Stimulated activated CD8-positive, alpha-beta memory T cell treated with anti-CD3 and anti-CD28 coated beads, Interleukin-12 subunit alpha, Interleukin-12 subunit beta, amount 100 ng/mL, for 24 hours (primary cell): ENCODE data around the gene LAMP2.

Experiments
- DNase-seq: peaks from one replicate; pipeline ENCODE4 v3.0.0-alpha.2; 2020; ENCODE audit errors: extremely low read depth

Gene LAMP2

DNA sequence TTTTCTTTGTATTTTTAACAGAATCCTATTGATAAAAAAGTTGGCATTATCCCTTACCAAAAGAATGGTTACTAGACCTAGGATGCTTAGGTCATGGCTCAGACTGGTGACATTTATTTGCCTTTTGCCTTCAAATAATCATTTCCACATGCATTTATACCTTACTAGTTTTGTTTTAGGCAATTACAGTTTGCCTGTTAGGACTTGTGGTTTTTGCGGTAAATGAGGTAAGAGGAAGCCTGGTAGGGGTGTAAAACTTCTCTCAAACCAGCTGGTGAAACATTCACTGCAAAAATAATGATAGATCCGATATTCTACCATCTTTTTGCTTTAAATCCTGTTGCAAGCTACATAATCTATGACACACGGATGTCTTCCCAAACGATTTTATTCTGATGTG is 12.1 kb downstream of the LAMP2 start:
- no peak for DNase-seq

- DNase-seq = no peak
Observed at GRCh38 chrX:120453985-120454384, 15.1 kb downstream of the LAMP2 start.

DNA sequence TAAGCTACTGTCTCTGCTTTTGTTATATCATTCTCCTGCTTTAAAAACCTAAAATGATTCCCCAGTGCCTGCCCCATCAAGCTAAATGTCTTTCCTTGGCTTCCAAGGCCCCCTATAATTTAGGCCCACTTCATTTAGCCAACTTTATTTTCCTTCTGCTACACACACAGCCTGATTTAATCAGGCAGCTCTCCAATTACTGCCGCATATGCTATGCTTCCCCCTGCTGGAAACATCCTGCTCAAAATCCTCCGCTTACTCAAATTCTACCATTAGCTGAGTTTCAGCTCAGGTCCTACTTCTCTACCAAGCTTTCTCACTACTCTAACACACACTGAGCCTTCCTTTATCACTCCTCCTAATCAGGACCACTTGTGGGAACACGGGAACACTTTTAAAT is 17.0 kb downstream of the LAMP2 start:
- DNase-seq = no peak

- no peak for DNase-seq
Observed at GRCh38 chrX:120450163-120450562, 18.9 kb downstream of the LAMP2 start.

- DNase-seq = no peak
Observed at GRCh38 chrX:120446498-120446897, 22.6 kb downstream of the LAMP2 start.

GRCh38 chrX:120439921-120440320 is 29.2 kb downstream of the LAMP2 start:
- no peak for DNase-seq

DNA sequence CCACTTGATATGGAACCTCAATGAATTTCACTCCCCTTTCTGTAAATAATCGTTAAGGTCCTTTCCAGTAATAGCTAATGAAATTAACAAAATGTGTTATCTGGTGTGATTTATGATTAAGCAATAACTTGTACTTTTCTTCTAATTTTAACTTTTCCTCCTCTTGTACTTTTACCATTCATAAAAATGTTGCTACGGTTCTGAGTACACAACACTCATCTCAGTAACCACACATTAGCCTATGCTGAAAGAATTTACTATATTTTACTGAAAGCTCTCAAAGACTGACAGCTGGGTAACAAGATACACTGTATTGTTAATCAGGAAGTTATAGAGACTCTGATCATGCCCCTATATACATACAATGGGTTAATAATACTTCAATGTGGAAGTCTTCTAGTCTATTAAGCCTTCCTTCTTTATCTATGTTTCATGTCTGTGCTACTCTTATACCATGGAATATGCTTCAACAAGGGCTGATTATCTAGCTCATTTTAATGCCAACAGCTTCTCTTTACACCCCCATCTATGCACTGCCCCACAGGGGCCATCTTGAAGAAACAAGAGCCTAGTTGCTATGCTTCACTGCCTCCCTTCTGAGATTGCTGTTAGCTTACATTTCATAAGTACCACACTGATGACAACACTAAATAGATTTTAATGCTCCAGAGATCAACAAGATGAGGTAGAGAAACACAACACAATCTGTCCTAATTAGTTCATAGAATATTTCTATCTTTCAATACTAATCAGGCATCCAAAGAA is 39.1 kb downstream of the LAMP2 start:
- DNase-seq = no peak

- no peak for DNase-seq
Observed at GRCh38 chrX:120428309-120428708, 40.8 kb downstream of the LAMP2 start.

- DNase-seq = no peak
Observed at GRCh38 chrX:120426599-120426998, 42.5 kb downstream of the LAMP2 start.

DNA sequence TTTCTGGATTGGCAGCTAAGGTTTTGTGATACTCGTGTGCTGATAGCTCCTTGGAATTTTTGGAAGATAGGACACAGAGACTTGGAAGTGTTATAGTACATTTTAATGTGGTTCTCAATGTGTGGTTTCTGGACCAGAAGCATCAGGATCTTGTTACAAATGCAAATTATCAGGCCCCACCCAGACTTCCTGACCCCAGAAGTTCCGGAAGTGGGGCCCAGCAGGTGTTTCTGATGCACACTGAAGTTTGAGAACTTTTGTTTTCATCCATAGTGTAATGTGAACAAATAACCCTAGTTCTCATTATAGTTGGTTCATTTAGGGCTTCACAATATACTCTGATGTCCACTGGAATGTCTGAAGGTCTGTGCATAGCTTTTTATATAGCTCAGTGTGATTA is 49.6 kb downstream of the LAMP2 start:
- no peak for DNase-seq

DNA sequence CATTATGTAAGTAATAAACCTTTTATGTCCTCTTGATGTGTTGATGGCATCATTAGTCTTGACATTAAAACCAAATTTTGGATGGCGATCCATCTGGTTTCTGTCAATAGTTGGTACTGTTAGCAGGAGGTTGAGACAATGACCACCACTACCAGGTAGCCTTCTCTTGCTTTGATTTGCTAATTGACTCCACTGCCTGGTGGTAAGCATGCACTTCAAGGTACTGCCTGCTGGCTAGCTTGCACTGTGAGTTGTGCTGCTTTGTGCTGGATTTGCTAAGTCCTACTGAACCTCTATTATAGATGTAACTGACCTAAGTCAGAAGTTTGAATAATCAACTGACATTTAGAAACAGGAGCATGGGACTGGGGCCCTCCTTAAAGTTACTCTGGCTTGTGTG is 60.9 kb downstream of the LAMP2 start:
- DNase-seq = no peak

DNA sequence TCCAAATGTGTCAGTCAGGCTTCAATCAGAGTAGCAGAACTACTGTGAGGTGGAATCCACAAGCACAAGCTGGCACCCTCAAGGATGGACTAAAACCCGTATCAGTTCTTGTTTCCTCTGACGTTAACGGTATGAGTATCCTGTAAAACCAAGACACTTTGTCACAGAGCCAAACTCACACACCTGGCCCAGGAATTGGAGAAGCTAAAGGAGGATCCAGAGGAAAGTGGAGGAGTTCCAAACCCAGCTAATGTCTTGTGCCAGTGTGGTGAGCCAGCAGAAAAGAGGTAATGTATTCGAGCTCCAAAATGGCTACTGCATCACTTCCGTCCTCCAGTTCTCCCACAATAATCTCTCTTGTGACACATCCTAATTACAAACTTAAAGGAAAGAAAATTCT is 62.5 kb downstream of the LAMP2 start:
- DNase-seq = no peak

DNA sequence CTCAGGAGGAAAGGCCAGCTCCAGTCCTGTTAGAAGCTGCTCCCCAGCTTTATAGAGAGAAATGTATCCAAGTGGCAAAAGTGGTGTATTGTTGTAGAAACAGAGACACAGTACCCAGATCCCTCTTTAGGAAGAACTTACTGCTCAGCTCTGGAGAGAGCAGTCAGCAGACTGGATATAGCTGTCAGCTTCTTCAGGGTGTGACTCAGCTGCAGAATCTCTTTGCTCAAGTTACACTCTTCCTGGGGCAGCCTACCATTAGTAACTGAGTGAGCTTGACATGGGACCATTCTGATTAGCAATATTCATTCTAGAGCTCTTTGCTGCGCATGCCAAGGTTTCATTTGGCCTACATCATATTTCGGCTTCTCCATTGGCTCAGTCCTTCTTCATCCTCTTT is 66.7 kb downstream of the LAMP2 start:
- DNase-seq = no peak

DNA sequence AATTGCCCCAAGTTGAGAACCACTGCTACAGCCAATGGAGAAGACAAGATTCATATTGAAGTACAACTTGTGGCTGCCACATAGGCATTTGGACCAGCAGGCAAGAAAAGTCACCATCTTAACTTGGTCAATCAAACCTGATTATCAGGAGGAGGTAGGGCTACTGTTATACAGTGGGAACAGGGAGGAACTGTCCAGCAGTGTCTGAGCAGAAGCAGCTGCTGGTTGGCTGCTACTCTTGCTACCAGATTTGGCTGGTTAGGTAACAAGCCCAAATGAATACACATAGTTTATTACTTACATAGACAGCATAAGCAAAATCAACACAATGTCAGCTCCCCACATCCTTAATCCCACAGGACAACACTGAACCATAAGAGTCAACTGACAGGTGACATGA is 67.8 kb downstream of the LAMP2 start:
- DNase-seq = no peak

GRCh38 chrX:120380699-120381098 is 88.4 kb downstream of the LAMP2 start:
- DNase-seq = no peak

DNA sequence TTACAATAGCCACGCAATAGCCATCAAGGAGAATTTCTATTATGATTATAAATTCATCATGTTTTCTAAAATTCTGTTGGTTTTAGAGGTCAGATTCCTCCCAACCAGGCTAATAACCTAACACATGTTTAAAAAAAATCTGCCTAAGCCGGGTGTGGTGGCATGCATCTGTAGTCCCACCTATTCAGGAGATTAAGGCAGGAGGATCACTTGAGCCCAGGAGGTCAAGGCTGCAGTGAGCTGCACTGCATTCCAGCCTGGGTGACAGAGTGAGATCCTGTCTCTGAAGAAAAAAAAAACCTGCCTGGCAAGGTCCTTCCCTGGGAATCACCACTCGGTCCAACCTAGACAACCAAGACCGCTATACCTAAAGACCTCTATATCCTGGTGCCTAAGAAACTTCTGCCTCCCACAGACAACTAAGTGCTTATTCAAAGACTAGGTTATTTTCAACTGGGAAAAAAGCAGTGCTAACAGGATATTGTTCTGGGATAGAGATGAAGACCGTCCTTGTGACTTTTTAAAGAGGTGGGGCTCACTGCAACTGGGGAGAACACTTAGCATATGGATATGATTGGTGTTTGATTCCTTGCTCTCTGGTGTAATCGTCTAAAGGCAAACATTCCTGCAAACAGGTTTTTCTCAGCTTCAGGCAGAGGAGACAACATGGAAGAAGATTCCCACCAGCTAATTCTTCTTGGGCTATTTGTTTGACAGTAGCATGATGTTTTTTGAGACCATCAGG is 89.0 kb downstream of the LAMP2 start:
- DNase-seq = no peak

- no peak for DNase-seq
Observed at GRCh38 chrX:120378570-120378969, 90.5 kb downstream of the LAMP2 start.
